K562 (cell line): ENCODE data around the gene ULBP2. TPM values are rescaled to one million over a fixed set of nuclear protein-coding genes. Genes with fewer than 3 reads are reported as not detected.
"Not testable (repeated sequence)": the region's sequence is repeated elsewhere in the genome, so short reads cannot be mapped to it uniquely, and the experiment has no call there.

Experiments
- ATAC-seq: fragments of 200-7000 bp; cut with Tn5 transposase; 3 replicates; pipeline ENCODE4 v1.9.1; 2020; ENCODE audit warnings: moderate library complexity
- BruUV-seq: library from RNA; stranded (reverse); fragments of 400-500 nt; replicated peaks from 2 replicates; lab custom pipeline; 2021; lab: Mats Ljungman, UMichigan
- CTCF ChIA-PET: fragments of 300-600 bp; formaldehyde crosslinking; extraction: SDS; loops from one replicate; lab custom pipeline; 2021; ENCODE audit warnings: low intra/inter-chr PET ratio; lab: Yijun Ruan, JAX
- POLR2A ChIA-PET: fragments of 300-600, 350-650 bp; sonication (Branson Sonifier 250); formaldehyde crosslinking; extraction: SDS; loops from one replicate; lab custom pipeline; 2021; ENCODE audit warnings: antibody characterized with exemption, inconsistent platforms; lab: Yijun Ruan, JAX
- DNase-seq, 4 experiments: peaks; one replicate each; pipeline versions ENCODE4 v3.0.0 to v3.0.0-alpha.2; 2011 to 2018; ENCODE audit warnings: low spot score in 3 of 4, mixed read lengths in 3 of 4; ENCODE audit errors: extremely low read depth in 1 of 4
- FAIRE-seq: peaks from 2 replicates; lab custom pipeline; 2011; peaks lifted over from hg19 to GRCh38; lab: Jason Lieb, UNC
- H2AFZ ChIP-seq: 2 replicates; pipeline ENCODE4 v1.6.0; 2011; ENCODE audit warnings: low read depth, low read length, control low read depth, inconsistent platforms
- H3K27ac ChIP-seq: fragments of 200-600 bp; 3 replicates; pipeline ENCODE4 v1.8.0; 2011; ENCODE audit warnings: low read depth, mild to moderate bottlenecking, control low read depth, inconsistent platforms, low read length, moderate library complexity, mixed read lengths; ENCODE audit errors: extremely low read depth
- H3K27me3 ChIP-seq, 2 experiments: fragments of 300-600 bp in 1 of 2; 2 replicates in 1 of 2; 3 replicates in 1 of 2; pipeline versions ENCODE4 v1.6.0 to v1.8.0; 2011; ENCODE audit warnings: inconsistent platforms in 2 of 2, low read length in 2 of 2, mild to moderate bottlenecking in 1 of 2, mixed read lengths in 1 of 2, moderate library complexity in 1 of 2; ENCODE audit not compliant: control insufficient read depth in 2 of 2, insufficient read depth in 2 of 2
- H3K36me3 ChIP-seq: fragments of 300-600 bp; 3 replicates; pipeline ENCODE4 v1.8.0; 2011; ENCODE audit warnings: mild to moderate bottlenecking, low read length, inconsistent platforms; ENCODE audit not compliant: control insufficient read depth, insufficient read depth
- H3K4me1 ChIP-seq, 2 experiments: fragments of 200-600 bp in 1 of 2; replicated peaks in 1 of 2; 2 replicates in 1 of 2; 3 replicates in 1 of 2; pipeline versions ENCODE4 v1.5.1 to v1.8.0; 2011; ENCODE audit warnings: inconsistent platforms in 2 of 2, low read length in 2 of 2, mild to moderate bottlenecking in 1 of 2, mixed read lengths in 1 of 2, moderate library complexity in 1 of 2; ENCODE audit not compliant: control insufficient read depth in 2 of 2, insufficient read depth in 2 of 2
- H3K4me2 ChIP-seq: 2 replicates; pipeline ENCODE4 v1.6.1; 2011; ENCODE audit warnings: low read length, control low read depth, inconsistent platforms, mixed read lengths; ENCODE audit not compliant: insufficient read depth
- H3K4me3 ChIP-seq: fragments of 200-600 bp; sonication (generic), shearing (Covaris generic); 2 replicates; pipeline ENCODE4 v1.5.1; 2016; ENCODE audit warnings: control low read depth, inconsistent platforms
- H3K79me2 ChIP-seq: fragments of 200-600 bp; 3 replicates; pipeline ENCODE4 v1.8.0; 2011; ENCODE audit warnings: low read length, inconsistent platforms; ENCODE audit not compliant: control insufficient read depth, insufficient read depth
- H3K9ac ChIP-seq, 2 experiments: 2 replicates each; pipeline versions ENCODE4 v1.6.0 to v1.6.1; 2011; ENCODE audit warnings: low read depth in 2 of 2, low read length in 2 of 2, control low read depth in 1 of 2, inconsistent platforms in 1 of 2, mild to moderate bottlenecking in 1 of 2, mixed read lengths in 1 of 2; ENCODE audit not compliant: insufficient read depth in 1 of 2
- H3K9me1 ChIP-seq: one replicate; pipeline ENCODE4 v1.6.0; 2011; ENCODE audit warnings: inconsistent platforms, mild to moderate bottlenecking, low read length, moderate library complexity; ENCODE audit not compliant: control insufficient read depth, insufficient read depth
- H3K9me3 ChIP-seq: replicated peaks from 2 replicates; pipeline ENCODE4 v1.5.1; 2011; ENCODE audit warnings: low read depth, low read length, inconsistent platforms; ENCODE audit not compliant: control insufficient read depth, insufficient read depth
- H4K20me1 ChIP-seq: replicated peaks from 2 replicates; pipeline ENCODE4 v1.6.1; 2011; ENCODE audit warnings: low read length, inconsistent platforms, mixed read lengths; ENCODE audit not compliant: control insufficient read depth, insufficient read depth
- ASH1L ChIP-seq: fragments of 450-650 bp; IDR thresholded peaks from 2 replicates; pipeline ENCODE4 v1.6.1; 2018; ENCODE audit warnings: borderline replicate concordance, mild to moderate bottlenecking, low read depth; ENCODE audit not compliant: partially characterized antibody
- CGGBP1 ChIP-seq: fragments of 250-450 bp; sonication (Bioruptor Pico); IDR thresholded peaks from 2 replicates; pipeline ENCODE4 v1.9.0; 2021; ENCODE audit warnings: mild to moderate bottlenecking
- ESRRA ChIP-seq: fragments of 450-650 bp; IDR thresholded peaks from 2 replicates; pipeline ENCODE4 v1.6.1; 2014; ENCODE audit warnings: low read depth, mild to moderate bottlenecking, moderate library complexity, borderline replicate concordance
- KDM2B ChIP-seq: fragments of 250-450 bp; sonication (Bioruptor Pico); IDR thresholded peaks from 2 replicates; pipeline ENCODE4 v1.8.0; 2021; ENCODE audit warnings: mild to moderate bottlenecking, moderate library complexity
- KLF16 ChIP-seq: IDR thresholded peaks from 2 replicates; pipeline ENCODE4 v1.6.1; 2016; ENCODE audit warnings: antibody characterized with exemption
- POLR2B ChIP-seq: fragments of 450-650 bp; IDR thresholded peaks from 2 replicates; pipeline ENCODE4 v1.6.1; 2018; ENCODE audit warnings: low read depth; ENCODE audit not compliant: partially characterized antibody
- ZNF165 ChIP-seq: fragments of 250-450 bp; sonication (Bioruptor Pico); IDR thresholded peaks from 2 replicates; pipeline ENCODE4 v1.4.0; 2020; ENCODE audit warnings: borderline replicate concordance
- ZNF655 ChIP-seq: fragments of 250-450 bp; sonication (Bioruptor Pico); IDR thresholded peaks from 2 replicates; pipeline ENCODE4 v1.5.0; 2021
- WGBS: fragments of 100-300 bp; shearing (Covaris generic); methylation state at CpG from one replicate; pipeline ENCODE4 v1.1.6; 2016; ENCODE audit warnings: low coverage, mixed read lengths; ENCODE audit not compliant: insufficient coverage; ENCODE audit errors: missing lambda C conversion rate; 5-methylcytosine and 5-hydroxymethylcytosine counted together
- in situ Hi-C: fragments of 300-500 bp; cut with MboI; formaldehyde crosslinking; loops from 4 replicates; pipeline ENCODE4 v1.15.0; 2018; ENCODE audit warnings: inconsistent platforms, mixed read lengths
- intact Hi-C: fragments of 100-400 bp; cut with micrococcal nuclease; formaldehyde crosslinking; loops from 2 replicates; pipeline ENCODE4 v1.14.2; 2022
- polyA plus RNA-seq, 8 experiments: library from polyadenylated mRNA; depleted of rRNA in 4 of 8; stranded (reverse) in 5 of 8; unstranded in 3 of 8; fragments of >200 nt; fragmentation: Nextera tagmentation in 2 of 8; fragmentation: Illumina TruSeq in 1 of 8; extraction: Ambion mirVana in 2 of 8; extraction: Trizol in 1 of 8; gene quantifications; 2 replicates each; pipeline versions ENCODE4 v1.2.1 to v1.2.3, GENCODE V29; 2011 to 2014; ENCODE audit warnings: inconsistent platforms in 1 of 8, missing spikeins in 1 of 8
- total RNA-seq, 7 experiments: library from RNA; depleted of rRNA in 6 of 7; stranded (reverse); fragments of >200 nt in 6 of 7; fragmentation: Illumina TruSeq in 2 of 7; extraction: Trizol in 2 of 7; gene quantifications; 2 replicates each; pipeline versions ENCODE4 v1.2.1 to v1.2.3, GENCODE V29; 2011 to 2021; ENCODE audit warnings: low replicate concordance in 1 of 7
- TF ChIP-seq, protein P1 (sequence below): IDR thresholded peaks from 2 replicates; pipeline ENCODE4 v1.6.1; 2012; ENCODE audit warnings: low read depth, low read length, improper control_type of control experiment, borderline replicate concordance
- TF ChIP-seq, protein P2 (sequence below): fragments of 200-400 bp; formaldehyde crosslinking; IDR thresholded peaks from 2 replicates; pipeline ENCODE4 v1.6.1; 2017; ENCODE audit warnings: mild to moderate bottlenecking, low read depth, low read length, moderate library complexity

The ULBP2 gene
- total and polyA plus RNA-seq, 9 of the 15 experiments (the other 6 are each of a cell fraction or from before 2014, with no cell fraction given): 0.50 to 5.3 (median 1.2) TPM

- BruUV-seq, CTCF ChIA-PET, H3K9me1 ChIP-seq, H3K4me2 ChIP-seq, H3K4me3 ChIP-seq, H4K20me1 ChIP-seq, H3K4me1 ChIP-seq, ATAC-seq, H3K36me3 ChIP-seq, H2AFZ ChIP-seq, H3K27me3 ChIP-seq, H3K27ac ChIP-seq, intact Hi-C loops, H3K9me3 ChIP-seq, in situ Hi-C loops, H3K79me2 ChIP-seq, H3K9ac ChIP-seq, DNase-seq, FAIRE-seq: not testable (repeated sequence)
- POLR2A ChIA-PET: interaction anchor here (1.0 kb wide), 1 partner anchor 44 kb away, joined by 3 read pairs; no protein-coding TSS in a partner anchor
- WGBS: 17% methylated on average over 2 of the region's 2 CpGs
Measured at GRCh38 chr6:149968909-149969308, 27.1 kb downstream of the ULBP2 start.

DNA sequence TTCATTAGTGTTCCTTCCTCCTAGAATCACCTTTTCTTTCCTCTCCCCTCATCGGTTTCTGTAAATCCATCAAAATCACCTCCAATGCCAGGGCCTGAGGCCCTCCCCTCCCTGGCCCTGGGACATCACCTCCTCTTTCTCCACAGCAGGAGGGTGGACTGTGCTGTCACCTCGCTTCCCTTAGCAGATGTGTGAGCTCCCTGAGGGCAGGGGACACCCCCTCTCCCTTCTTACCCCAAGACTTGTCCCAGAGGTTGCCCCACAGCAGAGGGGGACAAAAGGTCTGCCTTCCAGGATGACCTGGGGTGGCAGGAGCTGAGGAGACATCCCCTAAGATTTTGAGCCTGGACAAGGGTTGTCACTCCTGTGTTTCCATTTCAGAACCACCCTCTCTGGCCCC, 27.8 kb downstream of the ULBP2 start:
- H3K4me1 ChIP-seq: peaks cover 0 to 1% of the 10 kb centered on the region in 2 experiments; a peak in 1 of 5 replicates
- ATAC-seq: no peak
- no peaks in the 10 kb centered on the region for H3K9me1 ChIP-seq
- peaks cover 3% of the 10 kb centered on the region for H3K9me3 ChIP-seq
- H3K4me2 ChIP-seq: no peak overlapping the region
- DNase-seq: no peak
- H3K4me3 ChIP-seq: no peak overlapping the region
- H3K27ac ChIP-seq: no peak overlapping the region
- ChIA-PET POLR2A (interaction anchor here (1.0 kb wide), 1 partner anchor 43 kb away, joined by 3 read pairs; no protein-coding TSS in a partner anchor), CTCF (no interaction called here)
- no peak overlapping the region for H3K9ac ChIP-seq
- FAIRE-seq: no peak
- H4K20me1 ChIP-seq: no peaks in the 10 kb centered on the region; the same call in 1 of the 2 replicates
- intact Hi-C loops: no loop called here
- in situ Hi-C loops: no loop called here
- H3K36me3 ChIP-seq: no peaks in the 10 kb centered on the region
- H3K27me3 ChIP-seq: peaks cover 0 to 10% of the 10 kb centered on the region in 2 experiments; a peak in 3 of 5 replicates
- WGBS: 6% methylated on average over 2 of the region's 2 CpGs
- BruUV-seq: no TSS peak
- H2AFZ ChIP-seq: no peak overlapping the region
- no peaks in the 10 kb centered on the region for H3K79me2 ChIP-seq
- TF ChIP-seq ZNF165 (CRISPR knock-in tag) (no peak), ZNF655 (no peak), CGGBP1 (CRISPR knock-in tag) (no peak), POLR2B (no peak), ASH1L (no peak), KLF16 (no peak), KDM2B (no peak), ESRRA (no peak)
- TF ChIP-seq, protein P1, sequence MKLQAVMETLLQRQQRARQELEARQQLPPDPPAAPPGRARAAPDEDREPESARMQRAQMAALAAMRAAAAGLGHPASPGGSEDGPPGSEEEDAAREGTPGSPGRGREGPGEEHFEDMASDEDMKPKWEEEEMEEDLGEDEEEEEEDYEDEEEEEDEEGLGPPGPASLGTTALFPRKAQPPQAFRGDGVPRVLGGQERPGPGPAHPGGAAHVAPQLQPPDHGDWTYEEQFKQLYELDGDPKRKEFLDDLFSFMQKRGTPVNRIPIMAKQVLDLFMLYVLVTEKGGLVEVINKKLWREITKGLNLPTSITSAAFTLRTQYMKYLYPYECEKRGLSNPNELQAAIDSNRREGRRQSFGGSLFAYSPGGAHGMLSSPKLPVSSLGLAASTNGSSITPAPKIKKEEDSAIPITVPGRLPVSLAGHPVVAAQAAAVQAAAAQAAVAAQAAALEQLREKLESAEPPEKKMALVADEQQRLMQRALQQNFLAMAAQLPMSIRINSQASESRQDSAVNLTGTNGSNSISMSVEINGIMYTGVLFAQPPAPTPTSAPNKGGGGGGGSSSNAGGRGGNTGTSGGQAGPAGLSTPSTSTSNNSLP: no peak
- TF ChIP-seq, protein P2, sequence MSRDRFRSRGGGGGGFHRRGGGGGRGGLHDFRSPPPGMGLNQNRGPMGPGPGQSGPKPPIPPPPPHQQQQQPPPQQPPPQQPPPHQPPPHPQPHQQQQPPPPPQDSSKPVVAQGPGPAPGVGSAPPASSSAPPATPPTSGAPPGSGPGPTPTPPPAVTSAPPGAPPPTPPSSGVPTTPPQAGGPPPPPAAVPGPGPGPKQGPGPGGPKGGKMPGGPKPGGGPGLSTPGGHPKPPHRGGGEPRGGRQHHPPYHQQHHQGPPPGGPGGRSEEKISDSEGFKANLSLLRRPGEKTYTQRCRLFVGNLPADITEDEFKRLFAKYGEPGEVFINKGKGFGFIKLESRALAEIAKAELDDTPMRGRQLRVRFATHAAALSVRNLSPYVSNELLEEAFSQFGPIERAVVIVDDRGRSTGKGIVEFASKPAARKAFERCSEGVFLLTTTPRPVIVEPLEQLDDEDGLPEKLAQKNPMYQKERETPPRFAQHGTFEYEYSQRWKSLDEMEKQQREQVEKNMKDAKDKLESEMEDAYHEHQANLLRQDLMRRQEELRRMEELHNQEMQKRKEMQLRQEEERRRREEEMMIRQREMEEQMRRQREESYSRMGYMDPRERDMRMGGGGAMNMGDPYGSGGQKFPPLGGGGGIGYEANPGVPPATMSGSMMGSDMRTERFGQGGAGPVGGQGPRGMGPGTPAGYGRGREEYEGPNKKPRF: no peak
